NCI-H2196 (cell line): Measurements from ENCODE around the gene SPAG17.
"Not testable (repeated sequence)": the region's sequence is repeated elsewhere in the genome, so short reads cannot be mapped to it uniquely, and the experiment has no call there.

Source experiments
- DNase-seq: peaks from one replicate; lab custom pipeline; 2025; ENCODE audit not compliant: unreplicated experiment; lab: John Stamatoyannopoulos, UW

The SPAG17 gene

DNA sequence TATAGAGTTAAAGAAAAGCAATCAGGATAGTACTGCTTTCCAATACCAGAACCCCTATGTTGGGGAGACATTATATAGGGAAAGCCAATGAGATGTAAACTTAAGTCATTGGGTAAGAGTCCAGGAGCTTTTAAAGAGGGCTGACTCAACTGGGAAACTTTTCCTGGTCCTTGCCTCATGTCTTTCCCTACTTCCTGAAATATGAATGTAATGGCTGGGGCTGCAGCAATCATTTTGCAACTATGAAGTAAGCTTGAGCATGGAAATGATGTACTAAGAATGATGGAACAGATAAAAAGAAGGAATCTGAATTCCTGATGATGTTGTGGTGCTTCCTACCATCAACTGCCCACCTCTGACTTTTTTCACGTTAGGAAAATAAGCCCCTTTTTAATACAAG is 199.8 kb downstream of the SPAG17 start:
- DNase-seq = no peak

GRCh38 chr1:117981455-117982192 is 203.4 kb downstream of the SPAG17 start:
- DNase-seq = no peak

- DNase-seq = no peak
Measured at GRCh38 chr1:117976381-117976780, 208.6 kb downstream of the SPAG17 start.

GRCh38 chr1:117971777-117972176 is 213.3 kb downstream of the SPAG17 start:
- DNase-seq = no peak

DNA sequence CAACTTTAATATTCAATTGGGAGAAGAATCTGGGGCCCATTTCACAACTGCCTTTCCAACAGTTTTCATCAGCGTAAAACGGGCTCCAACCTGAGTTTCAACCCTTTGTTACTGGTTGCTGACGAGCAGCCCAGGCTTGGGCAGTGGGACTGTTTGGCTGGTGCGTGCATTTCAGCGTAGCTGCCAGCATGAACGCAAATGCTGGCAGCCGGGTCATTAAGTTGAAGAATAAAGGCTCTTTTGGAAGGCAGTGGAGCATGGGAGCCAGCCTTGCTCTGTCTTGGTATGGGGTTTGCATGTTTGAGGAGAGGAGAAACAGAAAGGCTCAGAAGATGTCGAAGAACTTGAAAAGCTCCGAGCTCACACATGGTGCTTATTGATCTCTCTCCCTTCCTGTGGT is 214.8 kb downstream of the SPAG17 start:
- DNase-seq = no peak

DNA sequence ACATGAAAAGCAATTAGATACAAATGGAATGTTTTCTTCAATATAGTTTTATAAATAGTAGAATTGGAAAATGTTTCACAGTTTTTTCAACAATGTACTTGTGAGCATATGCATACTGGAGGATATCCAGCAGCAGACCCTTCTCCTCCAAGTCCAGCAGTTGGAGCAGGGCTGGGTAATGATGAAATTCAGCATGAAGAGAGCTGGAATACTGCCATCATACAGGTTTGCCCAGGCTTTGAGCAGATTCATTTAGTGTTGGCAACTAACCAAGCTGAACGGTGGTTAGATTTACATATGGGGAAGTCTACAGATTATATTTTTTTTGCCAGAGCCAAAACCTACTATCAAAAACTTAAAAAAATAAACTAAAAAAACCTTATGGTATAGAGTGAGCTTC is 217.1 kb downstream of the SPAG17 start:
- peak; percentile 40 for DNase-seq

- peak; percentile 19 for DNase-seq
Measured at GRCh38 chr1:117967477-117967876, 217.6 kb downstream of the SPAG17 start.

GRCh38 chr1:117964290-117965038 is 220.6 kb downstream of the SPAG17 start:
- no peak for DNase-seq

GRCh38 chr1:117959364-117959763 is 225.7 kb downstream of the SPAG17 start:
- DNase-seq = no peak

- DNase-seq = no peak
Measured at GRCh38 chr1:117952386-117952785, 232.6 kb downstream of the SPAG17 start.

DNA sequence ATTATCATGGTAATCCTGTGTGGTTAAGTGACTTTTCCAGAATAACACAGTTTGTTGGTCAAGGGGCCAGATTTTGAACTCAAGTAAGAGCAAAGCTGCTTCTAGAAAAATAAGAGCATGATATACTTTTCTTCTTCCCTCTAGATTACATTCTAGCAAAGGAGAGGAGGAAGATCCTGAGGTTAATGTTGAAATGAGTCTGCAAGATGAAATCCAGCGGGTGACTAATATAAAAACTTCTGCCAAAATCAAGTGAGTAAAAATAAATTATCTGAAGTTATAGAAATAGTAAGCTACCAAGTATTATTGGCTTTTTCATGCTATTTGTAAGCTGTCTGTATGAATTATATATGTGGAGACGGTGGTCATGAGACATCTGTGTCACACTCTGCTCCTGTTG is 242.7 kb downstream of the SPAG17 start:
- DNase-seq = no peak

GRCh38 chr1:117933769-117934168 is 251.3 kb downstream of the SPAG17 start:
- no peak for DNase-seq

DNA sequence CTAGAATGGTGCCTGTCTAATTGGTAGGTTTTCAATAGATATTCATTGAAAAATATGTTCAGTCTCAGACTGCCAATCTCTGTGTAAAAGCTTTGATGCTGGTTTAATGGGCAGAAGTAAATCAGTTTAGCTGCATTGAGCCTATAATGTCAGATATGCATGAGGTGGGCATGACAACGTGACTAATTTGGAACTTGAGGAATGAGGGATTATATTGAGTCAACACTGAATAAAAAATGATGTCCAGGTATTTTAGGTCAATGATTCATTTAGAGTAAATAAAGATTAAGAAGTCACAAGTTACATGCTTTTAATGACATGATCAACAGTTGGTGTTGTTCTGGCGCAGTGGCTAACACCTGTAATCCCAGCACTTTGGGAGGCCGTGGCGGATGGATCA is 252.5 kb downstream of the SPAG17 start:
- DNase-seq = no peak

GRCh38 chr1:117930484-117930883 is 254.5 kb downstream of the SPAG17 start:
- no peak for DNase-seq

GRCh38 chr1:117930173-117930447 is 254.9 kb downstream of the SPAG17 start:
- no peak for DNase-seq

GRCh38 chr1:117929343-117930172 is 255.5 kb downstream of the SPAG17 start, which contains the start of the genes GDAP2 and WDR3:
TSS of gene GDAP2 (minus strand) at chr1:117929621. CDS start at chr1:117920357, 9,264 bp downstream.
TSS of gene WDR3 (plus strand) at chr1:117929739. CDS start at chr1:117933320, 3,581 bp downstream.
- peak; percentile 98 for DNase-seq

DNA sequence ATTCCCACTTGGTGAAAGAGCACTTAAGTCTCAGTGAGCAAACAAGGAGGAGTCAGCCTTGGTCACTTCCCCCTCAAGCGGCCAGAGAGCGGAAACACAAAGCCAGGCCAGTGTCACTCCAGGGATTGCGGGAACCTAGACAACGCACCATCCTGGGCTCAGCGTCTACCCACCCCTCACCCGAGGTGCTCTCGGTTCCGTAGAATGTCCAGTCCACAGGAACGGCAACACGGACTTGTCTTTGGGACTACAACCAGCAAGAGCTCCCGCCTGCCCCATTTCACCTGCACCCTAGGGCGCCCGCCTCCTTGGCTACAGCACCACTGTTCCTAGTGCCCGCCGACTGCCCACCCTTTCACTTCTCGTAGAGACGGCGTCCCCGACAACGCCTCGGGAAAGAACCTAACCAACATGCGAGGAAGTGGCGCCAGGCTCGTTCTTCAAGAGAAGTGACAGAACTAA is 256.1 kb downstream of the SPAG17 start:
- peak; percentile 52 for DNase-seq

GRCh38 chr1:117925981-117926380 is 259.0 kb downstream of the SPAG17 start:
- no peak for DNase-seq

DNA sequence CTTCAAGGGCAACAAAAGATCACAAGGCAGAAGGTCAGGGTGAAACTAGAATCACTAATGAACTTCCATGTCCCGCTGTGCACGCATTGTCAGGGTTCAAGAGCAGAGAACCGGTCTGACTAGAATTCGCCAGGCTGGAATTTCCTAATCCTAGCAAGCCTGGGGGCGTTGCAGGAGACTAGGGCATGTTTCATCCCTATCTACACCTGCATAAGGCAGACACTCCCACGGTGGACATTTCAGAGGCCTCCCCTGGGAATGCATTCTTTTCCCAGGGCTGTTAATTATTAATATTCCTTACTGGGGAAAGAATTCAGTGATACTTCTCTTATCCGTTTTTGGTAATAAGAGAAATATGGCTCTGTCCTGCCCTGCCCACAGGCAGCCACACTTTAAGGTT is 262.3 kb downstream of the SPAG17 start:
- not testable (repeated sequence) for DNase-seq

- no peak for DNase-seq
Measured at GRCh38 chr1:117921991-117922390, 263.0 kb downstream of the SPAG17 start.

GRCh38 chr1:117919376-117919775 is 265.7 kb downstream of the SPAG17 start:
- DNase-seq = no peak

DNA sequence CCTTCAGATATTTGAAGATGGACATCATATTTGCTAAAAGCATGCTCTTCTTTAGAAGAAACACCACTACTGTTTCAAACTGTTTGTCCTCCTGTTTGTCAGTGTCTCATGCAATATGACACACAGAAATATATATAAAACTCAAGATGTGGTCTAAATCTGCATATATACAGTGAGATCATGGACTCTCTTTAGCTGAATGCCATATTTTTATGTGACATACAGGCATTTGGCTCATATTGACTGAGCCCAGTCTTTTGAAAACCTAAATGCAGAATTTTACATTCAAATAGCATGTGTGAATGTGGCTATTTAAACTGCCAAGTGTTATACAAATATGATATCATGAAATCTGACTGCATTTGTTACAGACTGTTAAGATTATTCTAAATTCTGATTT is 274.0 kb downstream of the SPAG17 start:
- DNase-seq = no peak
